ENCODE data around the gene FBXO33.
A peak's percentile ranks its signal among the peaks of the same experiment; 100 is the strongest.

FBXO33 gene

GRCh38 chr14:39432179-39432618 is at the start of gene FBXO33:
Gene FBXO33 (minus strand): TSS chr14:39432433. CDS start chr14:39432162, 271 bp downstream.
- DNase-seq (ENCODE audit: low spot score), result peak; percentile 80

- DNase-seq (ENCODE audit: low spot score), result no peak
These were observed 42.2 kb upstream of the FBXO33 start for GRCh38 chr14:39474416-39474911.

GRCh38 chr14:39472078-39472477 is 39.8 kb upstream of the FBXO33 start:
- DNase-seq (ENCODE audit: low spot score), result no peak

- DNase-seq (ENCODE audit: low spot score), result no peak
These were observed 37.0 kb upstream of the FBXO33 start for GRCh38 chr14:39469094-39469710.

- DNase-seq (ENCODE audit: low spot score), result no peak
These were observed 35.8 kb upstream of the FBXO33 start for GRCh38 chr14:39467889-39468524.

GRCh38 chr14:39459795-39460478 is 27.7 kb upstream of the FBXO33 start:
- no peak for DNase-seq (ENCODE audit: low spot score)

GRCh38 chr14:39456702-39457250 is 24.5 kb upstream of the FBXO33 start:
- DNase-seq (ENCODE audit: low spot score), result no peak

- no peak for DNase-seq (ENCODE audit: low spot score)
These were observed 22.8 kb upstream of the FBXO33 start for GRCh38 chr14:39454906-39455539.

- DNase-seq (ENCODE audit: low spot score), result no peak
These were observed 20.4 kb upstream of the FBXO33 start for GRCh38 chr14:39452680-39453079.

- DNase-seq (ENCODE audit: low spot score), result no peak
These were observed 19.6 kb upstream of the FBXO33 start for GRCh38 chr14:39451811-39452210.

- no peak for DNase-seq (ENCODE audit: low spot score)
These were observed 15.0 kb upstream of the FBXO33 start for GRCh38 chr14:39447175-39447661.

GRCh38 chr14:39446131-39446744 is 14.0 kb upstream of the FBXO33 start:
- no peak for DNase-seq (ENCODE audit: low spot score)

GRCh38 chr14:39442293-39442692 is 10.1 kb upstream of the FBXO33 start:
- no peak for DNase-seq (ENCODE audit: low spot score)

GRCh38 chr14:39441805-39442204 is 9.6 kb upstream of the FBXO33 start:
- DNase-seq (ENCODE audit: low spot score), result no peak

GRCh38 chr14:39440975-39441374 is 8.7 kb upstream of the FBXO33 start:
- no peak for DNase-seq (ENCODE audit: low spot score)

- no peak for DNase-seq (ENCODE audit: low spot score)
These were observed 3.0 kb upstream of the FBXO33 start for GRCh38 chr14:39435241-39435640.

- DNase-seq (ENCODE audit: low spot score), result no peak
These were observed 2.2 kb upstream of the FBXO33 start for GRCh38 chr14:39434401-39434800.

GRCh38 chr14:39433452-39433813 is 1.2 kb upstream of the FBXO33 start:
- no peak for DNase-seq (ENCODE audit: low spot score)

- peak; percentile 66 for DNase-seq (ENCODE audit: low spot score)
These were observed 602 bp upstream of the FBXO33 start for GRCh38 chr14:39432619-39433451.

- no peak for DNase-seq (ENCODE audit: low spot score)
These were observed 636 bp downstream of the FBXO33 start for GRCh38 chr14:39431416-39432178.
